Karpas-422 (cell line): Measurements from ENCODE around the gene PLEKHJ1. TPM values are rescaled to one million over a fixed set of nuclear protein-coding genes. Genes with fewer than 3 reads are reported as not detected.

Experiments
- DNase-seq: peaks from one replicate; pipeline ENCODE4 v3.0.0-alpha.2; 2015
- H2AFZ ChIP-seq: fragments of 200-600 bp; sonication (generic); 2 replicates; pipeline ENCODE4 v1.6.1; 2014; ENCODE audit warnings: antibody characterized with exemption, low read length, mixed read lengths
- H3K27ac ChIP-seq: fragments of 200-600 bp; sonication (generic); 2 replicates; pipeline ENCODE4 v1.5.1; 2014; ENCODE audit warnings: mild to moderate bottlenecking, low read length, moderate library complexity
- H3K27me3 ChIP-seq: fragments of 200-600 bp; sonication (generic); 2 replicates; pipeline ENCODE4 v1.6.1; 2014; ENCODE audit warnings: low read length, mixed read lengths
- H3K36me3 ChIP-seq: fragments of 200-600 bp; sonication (generic); 2 replicates; pipeline ENCODE4 v1.6.1; 2014; ENCODE audit warnings: low read length, mixed read lengths; ENCODE audit not compliant: insufficient read depth
- H3K4me1 ChIP-seq: fragments of 200-600 bp; sonication (generic); 2 replicates; pipeline ENCODE4 v1.6.1; 2014; ENCODE audit warnings: mild to moderate bottlenecking, low read length, mixed read lengths
- H3K4me2 ChIP-seq: fragments of 200-600 bp; sonication (generic); 2 replicates; pipeline ENCODE4 v1.6.1; 2014; ENCODE audit warnings: low read length, low read depth, mild to moderate bottlenecking; ENCODE audit not compliant: poor library complexity, severe bottlenecking
- H3K4me3 ChIP-seq: fragments of 200-600 bp; sonication (generic); 2 replicates; pipeline ENCODE4 v1.5.1; 2014; ENCODE audit warnings: mild to moderate bottlenecking, antibody characterized with exemption, low read length, mixed read lengths
- H3K79me2 ChIP-seq: fragments of 200-600 bp; sonication (generic); 2 replicates; pipeline ENCODE4 v1.6.1; 2014; ENCODE audit warnings: mild to moderate bottlenecking, low read length, mixed read lengths
- H3K9ac ChIP-seq: fragments of 200-600 bp; sonication (generic); 2 replicates; pipeline ENCODE4 v1.6.0; 2014; ENCODE audit warnings: low read length
- H3K9me2 ChIP-seq: fragments of 200-600 bp; sonication (generic), shearing (Covaris generic); replicated peaks from 2 replicates; pipeline ENCODE4 v1.6.0; 2014; ENCODE audit warnings: mild to moderate bottlenecking, low read length, moderate library complexity; ENCODE audit not compliant: insufficient read depth
- H3K9me3 ChIP-seq: fragments of 300-700, 200-600 bp; sonication (generic); 2 replicates; pipeline ENCODE4 v1.6.1; 2014; ENCODE audit warnings: low read length, mixed read lengths
- H4K20me1 ChIP-seq: fragments of 200-600 bp; sonication (generic); 2 replicates; pipeline ENCODE4 v1.6.1; 2014; ENCODE audit warnings: mild to moderate bottlenecking, antibody characterized with exemption, low read length, low read depth; ENCODE audit not compliant: insufficient read depth
- total RNA-seq: library from RNA; depleted of rRNA; stranded (reverse); fragments of >200 nt; shearing (Covaris generic); gene quantifications from 2 replicates; pipeline ENCODE4 v1.2.3, GENCODE V29; 2014; ENCODE audit warnings: low replicate concordance

Gene PLEKHJ1
- total RNA-seq, 1 experiment from 2014 or later: 57.4 TPM

DNA sequence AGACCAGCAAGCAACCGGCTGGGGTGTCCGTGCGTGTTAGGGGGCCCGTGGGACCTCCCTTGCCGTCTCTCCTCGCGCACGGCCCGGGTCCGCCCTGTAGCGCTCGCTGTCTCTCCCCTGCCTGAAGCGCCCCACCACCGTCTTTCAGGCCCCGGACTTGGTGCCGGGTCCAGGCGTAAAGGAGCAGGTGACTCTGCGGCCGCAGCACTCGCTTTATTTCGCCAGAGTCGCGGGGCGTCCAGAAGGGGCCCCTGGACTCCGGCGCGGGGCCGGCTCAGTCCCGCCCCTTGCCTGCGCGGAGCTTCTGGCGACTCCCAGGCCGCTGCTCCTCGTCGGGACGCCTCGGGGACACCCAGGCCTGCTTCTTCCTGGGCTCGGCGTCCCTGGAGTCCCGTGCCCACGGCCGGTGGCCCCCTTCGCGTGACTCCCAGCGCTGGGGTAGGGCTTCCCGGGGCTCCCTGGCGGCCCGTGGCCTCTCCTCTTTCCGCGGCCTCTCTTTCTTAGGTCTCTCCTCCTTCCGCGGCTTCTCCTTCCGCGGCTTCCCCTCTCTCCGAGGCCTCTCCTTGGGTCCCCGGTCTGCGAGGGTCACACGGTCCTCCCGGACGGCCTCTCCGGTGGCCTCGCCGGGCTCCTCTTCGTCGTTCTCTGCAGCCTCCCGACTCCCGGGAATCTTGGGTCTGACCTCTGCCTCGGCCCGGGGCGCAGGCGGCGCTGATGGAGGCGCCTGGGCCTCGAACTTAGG, 16.1 kb upstream of the PLEKHJ1 start:
- H3K9me2 ChIP-seq: no peaks in the 10 kb centered on the region
- no peak for DNase-seq
- no peaks in the 10 kb centered on the region for H3K9me3 ChIP-seq
- no peak overlapping the region for H3K9ac ChIP-seq
- no peak overlapping the region for H2AFZ ChIP-seq
- no peaks in the 10 kb centered on the region for H3K36me3 ChIP-seq
- no peak overlapping the region for H3K4me2 ChIP-seq
- H3K4me3 ChIP-seq: no peak overlapping the region
- H4K20me1 ChIP-seq: peaks cover 19% of the 10 kb centered on the region
- H3K27ac ChIP-seq: no peak overlapping the region
- no peaks in the 10 kb centered on the region for H3K79me2 ChIP-seq
- H3K27me3 ChIP-seq: no peaks in the 10 kb centered on the region
- peaks cover 15% of the 10 kb centered on the region for H3K4me1 ChIP-seq

DNA sequence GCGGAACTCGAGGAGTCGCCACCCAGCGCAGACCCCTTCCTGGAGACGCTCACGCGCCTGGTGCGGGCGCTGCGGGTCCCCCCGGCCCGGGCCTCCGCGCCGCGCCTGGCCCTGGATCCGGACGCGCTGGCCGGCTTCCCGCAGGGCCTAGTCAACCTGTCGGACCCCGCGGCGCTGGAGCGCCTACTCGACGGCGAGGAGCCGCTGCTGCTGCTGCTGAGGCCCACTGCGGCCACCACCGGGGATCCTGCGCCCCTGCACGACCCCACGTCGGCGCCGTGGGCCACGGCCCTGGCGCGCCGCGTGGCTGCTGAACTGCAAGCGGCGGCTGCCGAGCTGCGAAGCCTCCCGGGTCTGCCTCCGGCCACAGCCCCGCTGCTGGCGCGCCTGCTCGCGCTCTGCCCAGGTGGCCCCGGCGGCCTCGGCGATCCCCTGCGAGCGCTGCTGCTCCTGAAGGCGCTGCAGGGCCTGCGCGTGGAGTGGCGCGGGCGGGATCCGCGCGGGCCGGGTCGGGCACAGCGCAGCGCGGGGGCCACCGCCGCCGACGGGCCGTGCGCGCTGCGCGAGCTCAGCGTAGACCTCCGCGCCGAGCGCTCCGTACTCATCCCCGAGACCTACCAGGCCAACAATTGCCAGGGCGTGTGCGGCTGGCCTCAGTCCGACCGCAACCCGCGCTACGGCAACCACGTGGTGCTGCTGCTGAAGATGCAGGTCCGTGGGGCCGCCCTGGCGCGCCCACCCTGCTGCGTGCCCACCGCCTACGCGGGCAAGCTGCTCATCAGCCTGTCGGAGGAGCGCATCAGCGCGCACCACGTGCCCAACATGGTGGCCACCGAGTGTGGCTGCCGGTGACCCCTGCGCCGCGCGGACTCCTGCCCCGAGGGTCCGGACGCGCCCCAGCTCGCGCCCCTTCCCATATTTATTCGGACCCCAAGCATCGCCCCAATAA, 15.3 kb upstream of the PLEKHJ1 start:
- H3K4me3 ChIP-seq: no peak overlapping the region
- no peaks in the 10 kb centered on the region for H3K27me3 ChIP-seq
- no peak overlapping the region for H3K9ac ChIP-seq
- no peak overlapping the region for H2AFZ ChIP-seq
- H3K9me3 ChIP-seq: no peaks in the 10 kb centered on the region
- no peaks in the 10 kb centered on the region for H3K9me2 ChIP-seq
- no peaks in the 10 kb centered on the region for H3K79me2 ChIP-seq
- H3K4me1 ChIP-seq: peaks cover 15% of the 10 kb centered on the region
- DNase-seq: no peak
- no peak overlapping the region for H3K27ac ChIP-seq
- H4K20me1 ChIP-seq: peaks cover 19% of the 10 kb centered on the region
- H3K4me2 ChIP-seq: no peak overlapping the region
- no peaks in the 10 kb centered on the region; the same call in 1 of the 2 replicates for H3K36me3 ChIP-seq

DNA sequence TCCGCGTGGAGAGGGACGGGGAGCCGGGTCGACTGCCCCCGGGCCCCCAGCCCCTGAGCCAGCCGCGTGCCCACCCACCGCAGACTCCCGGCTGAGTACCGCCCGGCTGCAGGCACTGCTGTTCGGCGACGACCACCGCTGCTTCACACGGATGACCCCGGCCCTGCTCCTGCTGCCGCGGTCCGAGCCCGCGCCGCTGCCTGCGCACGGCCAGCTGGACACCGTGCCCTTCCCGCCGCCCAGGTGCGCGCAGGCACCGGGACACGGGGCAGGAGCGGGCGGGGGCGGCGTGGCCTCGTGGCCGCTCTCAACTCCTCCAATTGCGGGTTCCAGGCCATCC, 14.6 kb upstream of the PLEKHJ1 start:
- H3K4me3 ChIP-seq: no peak overlapping the region
- no peaks in the 10 kb centered on the region for H3K27me3 ChIP-seq
- H3K79me2 ChIP-seq: no peaks in the 10 kb centered on the region
- peaks cover 19% of the 10 kb centered on the region for H4K20me1 ChIP-seq
- no peak overlapping the region for H2AFZ ChIP-seq
- H3K9me2 ChIP-seq: no peaks in the 10 kb centered on the region
- H3K9me3 ChIP-seq: no peaks in the 10 kb centered on the region
- DNase-seq: no peak
- no peak overlapping the region for H3K27ac ChIP-seq
- peaks cover 14% of the 10 kb centered on the region for H3K4me1 ChIP-seq
- no peaks in the 10 kb centered on the region; the same call in 1 of the 2 replicates for H3K36me3 ChIP-seq
- H3K4me2 ChIP-seq: no peak overlapping the region
- H3K9ac ChIP-seq: no peak overlapping the region

DNA sequence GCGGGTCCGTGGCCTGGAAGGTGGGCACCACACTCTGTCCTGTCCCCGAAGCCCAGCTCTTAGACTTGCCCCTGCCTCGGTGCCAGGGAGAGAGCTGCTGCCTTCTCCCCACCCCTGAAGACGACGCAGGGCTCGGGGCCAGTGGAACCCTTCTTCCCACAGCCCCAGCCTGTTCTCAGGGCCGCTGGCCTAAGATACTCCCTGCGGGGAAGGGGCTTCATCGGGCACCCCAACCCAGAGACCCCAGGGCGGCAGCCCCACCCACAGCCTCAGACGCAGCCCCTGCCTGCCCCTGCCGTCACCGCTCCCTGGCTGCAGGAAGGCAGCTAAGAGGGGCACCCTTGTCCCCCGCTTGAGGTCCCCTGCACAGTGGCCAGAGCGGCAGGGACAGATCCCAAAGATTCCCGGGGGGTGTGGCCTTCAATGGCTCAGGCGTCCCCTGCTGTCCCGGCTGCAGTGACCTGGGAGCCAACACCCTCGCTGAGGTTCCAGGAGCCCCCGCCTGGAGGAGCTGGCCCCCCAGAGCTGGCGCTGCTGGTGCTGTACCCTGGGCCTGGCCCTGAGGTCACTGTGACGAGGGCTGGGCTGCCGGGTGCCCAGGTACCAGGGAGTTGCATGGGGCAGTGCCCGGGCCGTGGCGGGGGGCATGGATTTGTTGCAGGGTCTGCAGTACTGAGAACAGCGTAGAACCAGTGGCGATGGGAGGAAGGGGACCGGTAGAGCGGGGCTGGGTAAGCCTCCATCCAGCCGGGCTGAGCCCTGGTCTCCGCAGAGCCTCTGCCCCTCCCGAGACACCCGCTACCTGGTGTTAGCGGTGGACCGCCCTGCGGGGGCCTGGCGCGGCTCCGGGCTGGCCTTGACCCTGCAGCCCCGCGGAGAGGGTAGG, 14.0 kb upstream of the PLEKHJ1 start:
- Histone ChIP-seq H3K9me3 (no peaks in the 10 kb centered on the region), H3K4me3 (no peak overlapping the region), H2AFZ (no peak overlapping the region), H3K9me2 (no peaks in the 10 kb centered on the region), H3K36me3 (no peaks in the 10 kb centered on the region; the same call in 1 of the 2 replicates), H3K4me2 (no peak overlapping the region), H3K27ac (no peak overlapping the region), H3K27me3 (no peaks in the 10 kb centered on the region), H3K9ac (no peak overlapping the region), H3K79me2 (no peaks in the 10 kb centered on the region), H3K4me1 (peaks cover 9% of the 10 kb centered on the region), H4K20me1 (peaks cover 19% of the 10 kb centered on the region)
- DNase-seq: no peak

DNA sequence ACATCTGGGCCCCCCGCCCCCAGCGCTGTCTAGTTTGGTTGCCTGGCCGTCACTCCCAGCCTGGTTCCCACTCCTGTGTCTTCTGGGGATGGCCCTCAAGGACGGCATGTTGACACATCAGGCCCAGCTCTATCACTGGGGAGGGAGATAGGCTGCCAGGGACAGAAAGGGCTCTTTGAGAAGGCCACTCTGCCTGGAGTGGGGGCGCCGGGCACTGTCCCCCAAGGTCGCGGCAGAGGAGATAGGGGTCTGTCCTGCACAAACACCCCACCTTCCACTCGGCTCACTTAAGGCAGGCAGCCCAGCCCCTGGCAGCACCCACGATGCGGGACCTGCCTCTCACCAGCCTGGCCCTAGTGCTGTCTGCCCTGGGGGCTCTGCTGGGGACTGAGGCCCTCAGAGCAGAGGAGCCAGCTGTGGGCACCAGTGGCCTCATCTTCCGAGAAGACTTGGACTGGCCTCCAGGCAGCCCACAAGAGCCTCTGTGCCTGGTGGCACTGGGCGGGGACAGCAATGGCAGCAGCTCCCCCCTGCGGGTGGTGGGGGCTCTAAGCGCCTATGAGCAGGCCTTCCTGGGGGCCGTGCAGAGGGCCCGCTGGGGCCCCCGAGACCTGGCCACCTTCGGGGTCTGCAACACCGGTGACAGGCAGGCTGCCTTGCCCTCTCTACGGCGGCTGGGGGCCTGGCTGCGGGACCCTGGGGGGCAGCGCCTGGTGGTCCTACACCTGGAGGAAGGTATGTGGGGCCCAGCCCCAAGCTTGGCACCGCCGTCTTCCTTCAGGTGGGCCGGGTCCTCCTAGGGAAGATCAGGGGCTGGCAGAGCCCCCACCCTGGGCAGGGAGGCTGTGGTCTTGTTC, 13.1 kb upstream of the PLEKHJ1 start, which contains the start of gene AMH:
Gene AMH, plus strand, starts transcription at position 314 of the 857 bp plus-strand sequence. Its CDS starts 10 bp downstream, at position 324.
- Histone ChIP-seq H3K27ac (no peak within 1 kb of the TSS), H2AFZ (no peak within 1 kb of the TSS), H3K9me2 (no peaks in the 10 kb centered on the region), H3K4me3 (no peak within 1 kb of the TSS), H3K9me3 (no peaks in the 10 kb centered on the region), H3K4me2 (no peak within 1 kb of the TSS), H4K20me1 (peaks cover 19% of the 10 kb centered on the region), H3K9ac (no peak within 1 kb of the TSS), H3K36me3 (no peaks in the 10 kb centered on the region; the same call in 1 of the 2 replicates), H3K79me2 (no peaks in the 10 kb centered on the region), H3K27me3 (no peaks in the 10 kb centered on the region), H3K4me1 (peaks cover 9% of the 10 kb centered on the region)
- no peak for DNase-seq

DNA sequence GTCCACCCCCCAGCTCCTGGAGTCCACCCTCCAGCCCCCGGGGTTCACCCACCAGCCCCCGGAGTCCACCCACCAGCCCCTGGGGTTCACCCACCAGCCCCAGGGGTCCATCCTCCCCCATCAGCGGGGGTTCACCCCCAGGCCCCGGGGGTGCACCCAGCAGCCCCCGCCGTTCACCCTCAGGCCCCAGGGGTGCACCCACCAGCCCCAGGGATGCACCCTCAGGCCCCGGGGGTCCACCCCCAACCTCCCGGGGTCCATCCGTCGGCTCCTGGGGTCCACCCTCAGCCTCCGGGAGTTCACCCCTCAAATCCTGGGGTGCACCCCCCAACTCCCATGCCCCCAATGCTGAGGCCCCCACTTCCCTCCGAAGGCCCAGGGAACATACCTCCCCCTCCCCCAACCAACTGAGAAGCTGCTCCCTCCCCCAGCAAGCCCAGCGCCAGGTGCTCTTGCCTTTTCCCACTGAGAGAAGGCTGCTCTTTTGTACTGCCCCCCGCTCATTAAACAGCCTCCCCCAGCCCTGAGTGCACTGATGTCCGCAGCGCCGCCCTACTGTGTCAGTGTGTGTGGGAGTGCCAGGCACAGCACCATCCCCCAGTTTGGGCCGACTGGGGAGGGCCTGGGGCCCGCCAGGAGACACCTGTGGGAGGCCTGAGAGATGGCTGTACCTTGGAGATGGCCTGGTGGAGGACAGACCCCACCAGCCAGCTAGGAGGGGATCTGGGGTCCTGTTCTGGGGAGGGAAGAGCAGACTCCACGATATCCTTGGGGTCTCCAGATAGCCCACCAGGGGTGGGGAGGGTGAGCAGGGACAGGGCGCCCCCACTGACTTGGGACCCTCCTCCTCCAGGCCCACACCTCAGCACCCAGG, 12.2 kb upstream of the PLEKHJ1 start:
- Histone ChIP-seq H3K9me2 (no peaks in the 10 kb centered on the region), H3K9ac (no peak overlapping the region), H3K36me3 (no peaks in the 10 kb centered on the region; the same call in 1 of the 2 replicates), H3K27me3 (no peaks in the 10 kb centered on the region), H3K4me2 (no peak overlapping the region), H4K20me1 (peaks cover 19% of the 10 kb centered on the region), H3K9me3 (no peaks in the 10 kb centered on the region), H3K4me1 (peaks cover 9% of the 10 kb centered on the region), H3K79me2 (no peaks in the 10 kb centered on the region), H2AFZ (no peak overlapping the region), H3K4me3 (no peak overlapping the region), H3K27ac (no peak overlapping the region)
- DNase-seq: no peak
